Esophagus muscularis mucosa (tissue), 4 donors: ENCODE measurements around the gene RNF213. TPM values are rescaled to one million over a fixed set of nuclear protein-coding genes. Genes with fewer than 3 reads are reported as not detected.

ENCODE experiments used
- DNase-seq: peaks from one replicate; pipeline ENCODE4 v3.0.0-alpha.2; 2017; ENCODE audit errors: extremely low spot score
- H3K27ac ChIP-seq, 4 donors: fragments of 200-600 bp; sonication (generic); replicated peaks in 1 of 4; 1 replicate in 3 of 4; 2 replicates in 1 of 4; pipeline ENCODE4 v1.5.1; 2016 to 2019; ENCODE audit warnings: mild to moderate bottlenecking in 1 of 4
- H3K27me3 ChIP-seq, 4 donors: fragments of 200-600 bp; sonication (generic); one replicate each; pipeline versions ENCODE4 v1.5.1 to v1.6.0; 2016 to 2019
- H3K36me3 ChIP-seq, 4 donors: fragments of 200-600 bp; sonication (generic); one replicate each; pipeline ENCODE4 v1.5.1; 2016 to 2019
- H3K4me1 ChIP-seq, 4 donors: fragments of 200-600 bp; sonication (generic); one replicate each; pipeline ENCODE4 v1.5.1; 2016 to 2019
- H3K4me3 ChIP-seq, 4 donors: fragments of 200-600 bp; sonication (generic); 1 replicate in 2 of 4; 2 replicates in 2 of 4; pipeline ENCODE4 v1.5.1; 2016 to 2019; ENCODE audit warnings: mild to moderate bottlenecking in 4 of 4, moderate library complexity in 1 of 4
- H3K9me3 ChIP-seq, 4 donors: fragments of 200-600 bp; sonication (generic); 1 replicate in 3 of 4; 2 replicates in 1 of 4; pipeline ENCODE4 v1.5.1; 2016 to 2019
- EP300 ChIP-seq: sonication (generic); formaldehyde crosslinking; IDR thresholded peaks from one replicate; pipeline ENCODE4 v1.6.1; 2017; ENCODE audit warnings: antibody characterized with exemption
- POLR2A ChIP-seq: fragments of 450-650 bp; IDR thresholded peaks from one replicate; pipeline ENCODE4 v1.6.1; 2017; ENCODE audit warnings: antibody characterized with exemption, moderate library complexity, mild to moderate bottlenecking, low read depth
- POLR2AphosphoS5 ChIP-seq, 2 donors: sonication (generic); formaldehyde crosslinking; IDR thresholded peaks; one replicate each; pipeline ENCODE4 v1.6.1; 2017; ENCODE audit warnings: antibody characterized with exemption in 2 of 2
- WGBS: methylation state at CpG from one replicate; pipeline ENCODE4 v1.1.5; 2018; 5-methylcytosine and 5-hydroxymethylcytosine counted together
- intact Hi-C: fragments of 100-400 bp; cut with DNase I; formaldehyde crosslinking; loops from one replicate; pipeline ENCODE4 v1.15.1; 2023
- total RNA-seq, 4 donors: library from RNA; depleted of rRNA; stranded (reverse); fragments of >200 nt; gene quantifications; one replicate each; pipeline versions ENCODE4 v1.1.0 to v1.2.1, GENCODE V29; 2016
- TF ChIP-seq, protein P1 (sequence below), 3 experiments: fragments of 200-600 bp in 2 of 3; fragments of 450-650 bp in 1 of 3; sonication (generic) in 2 of 3; IDR thresholded peaks; one replicate each; pipeline ENCODE4 v1.5.1; 2017 to 2019; ENCODE audit warnings: antibody characterized with exemption in 3 of 3, mild to moderate bottlenecking in 2 of 3, moderate library complexity in 1 of 3

Gene RNF213
- total RNA-seq, 4 donors from 2014 or later: 55.8 to 85.7 (median 75.9) TPM

GRCh38 chr17:80262291-80262690 lies 1.6 kb downstream of the RNF213 start:
- H3K4me3 ChIP-seq: peak overlapping the region; percentile 81 to 93 (median 87)
- H3K27ac ChIP-seq: peak overlapping the region; percentile 96 to 99 (median 98)

DNA sequence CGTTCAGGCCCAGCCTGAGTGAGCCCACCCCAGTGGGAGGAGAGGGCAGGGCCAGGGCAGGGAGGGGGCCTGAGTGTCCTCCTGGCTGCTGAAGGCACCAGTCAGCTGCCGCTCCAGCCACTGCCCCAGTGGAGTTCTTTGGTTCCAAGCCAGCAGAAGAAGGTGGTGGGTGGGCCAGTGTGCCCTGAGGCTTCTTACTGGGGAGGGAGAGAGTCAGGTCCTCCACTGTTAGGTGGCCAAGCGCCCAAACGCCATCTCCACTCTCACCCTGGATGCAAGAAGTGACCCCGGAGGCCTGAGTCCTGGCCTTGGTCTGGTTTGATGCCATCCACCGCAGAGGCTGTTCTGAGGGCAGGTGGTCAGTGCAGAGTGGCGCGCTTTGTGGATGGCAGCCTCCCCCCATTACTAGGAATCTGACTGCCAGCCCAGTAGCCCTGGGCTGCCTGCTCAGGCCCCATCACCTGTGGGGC lies 2.2 kb downstream of the RNF213 start:
- 100% methylated on average over 4 of the region's 8 CpGs for whole genome bisulfite sequencing
- no peak for DNase-seq
- TF ChIP-seq EP300: no peak
- no peak for TF ChIP-seq POLR2A
- no peak for TF ChIP-seq POLR2AphosphoS5 (IDR thresholded peaks at IDR 0.05)
- TF ChIP-seq, protein P1, sequence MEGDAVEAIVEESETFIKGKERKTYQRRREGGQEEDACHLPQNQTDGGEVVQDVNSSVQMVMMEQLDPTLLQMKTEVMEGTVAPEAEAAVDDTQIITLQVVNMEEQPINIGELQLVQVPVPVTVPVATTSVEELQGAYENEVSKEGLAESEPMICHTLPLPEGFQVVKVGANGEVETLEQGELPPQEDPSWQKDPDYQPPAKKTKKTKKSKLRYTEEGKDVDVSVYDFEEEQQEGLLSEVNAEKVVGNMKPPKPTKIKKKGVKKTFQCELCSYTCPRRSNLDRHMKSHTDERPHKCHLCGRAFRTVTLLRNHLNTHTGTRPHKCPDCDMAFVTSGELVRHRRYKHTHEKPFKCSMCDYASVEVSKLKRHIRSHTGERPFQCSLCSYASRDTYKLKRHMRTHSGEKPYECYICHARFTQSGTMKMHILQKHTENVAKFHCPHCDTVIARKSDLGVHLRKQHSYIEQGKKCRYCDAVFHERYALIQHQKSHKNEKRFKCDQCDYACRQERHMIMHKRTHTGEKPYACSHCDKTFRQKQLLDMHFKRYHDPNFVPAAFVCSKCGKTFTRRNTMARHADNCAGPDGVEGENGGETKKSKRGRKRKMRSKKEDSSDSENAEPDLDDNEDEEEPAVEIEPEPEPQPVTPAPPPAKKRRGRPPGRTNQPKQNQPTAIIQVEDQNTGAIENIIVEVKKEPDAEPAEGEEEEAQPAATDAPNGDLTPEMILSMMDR (IDR thresholded peaks at IDR 0.05): no peak
- Histone ChIP-seq H3K27me3 (no peaks in the 10 kb centered on the region), H3K36me3 (peaks cover 4 to 32% (median 20%) of the 10 kb centered on the region in 4 donors), H3K27ac (peak overlapping the region; percentile 96 to 99 (median 98)), H3K4me1 (peaks cover 36 to 54% (median 45%) of the 10 kb centered on the region in 4 donors), H3K9me3 (no peaks in the 10 kb centered on the region), H3K4me3 (peak overlapping the region; percentile 36 to 93 (median 71))
- intact Hi-C loops: loop anchor here (5.0 kb wide), 1 partner anchor 116 kb away; the partner anchor contains the start of gene EIF4A3

More at GRCh38 chr17:80262291-80262690, 1.6 kb downstream of the RNF213 start:
- DNase-seq: no peak
- TF ChIP-seq, protein P1 (IDR thresholded peaks at IDR 0.05): no peak
- TF ChIP-seq EP300 (no peak), POLR2AphosphoS5 (IDR thresholded peaks at IDR 0.05) (no peak)
- Histone ChIP-seq H3K4me1 (peaks cover 36 to 54% (median 45%) of the 10 kb centered on the region in 4 donors), H3K9me3 (no peaks in the 10 kb centered on the region), H3K27me3 (no peaks in the 10 kb centered on the region), H3K36me3 (peaks cover 4 to 26% (median 18%) of the 10 kb centered on the region in 4 donors)
- intact Hi-C loops: loop anchor here (5.0 kb wide), 1 partner anchor 115 kb away; the partner anchor contains the start of gene EIF4A3
- WGBS: 56% methylated on average over 3 of the region's 3 CpGs

DNA sequence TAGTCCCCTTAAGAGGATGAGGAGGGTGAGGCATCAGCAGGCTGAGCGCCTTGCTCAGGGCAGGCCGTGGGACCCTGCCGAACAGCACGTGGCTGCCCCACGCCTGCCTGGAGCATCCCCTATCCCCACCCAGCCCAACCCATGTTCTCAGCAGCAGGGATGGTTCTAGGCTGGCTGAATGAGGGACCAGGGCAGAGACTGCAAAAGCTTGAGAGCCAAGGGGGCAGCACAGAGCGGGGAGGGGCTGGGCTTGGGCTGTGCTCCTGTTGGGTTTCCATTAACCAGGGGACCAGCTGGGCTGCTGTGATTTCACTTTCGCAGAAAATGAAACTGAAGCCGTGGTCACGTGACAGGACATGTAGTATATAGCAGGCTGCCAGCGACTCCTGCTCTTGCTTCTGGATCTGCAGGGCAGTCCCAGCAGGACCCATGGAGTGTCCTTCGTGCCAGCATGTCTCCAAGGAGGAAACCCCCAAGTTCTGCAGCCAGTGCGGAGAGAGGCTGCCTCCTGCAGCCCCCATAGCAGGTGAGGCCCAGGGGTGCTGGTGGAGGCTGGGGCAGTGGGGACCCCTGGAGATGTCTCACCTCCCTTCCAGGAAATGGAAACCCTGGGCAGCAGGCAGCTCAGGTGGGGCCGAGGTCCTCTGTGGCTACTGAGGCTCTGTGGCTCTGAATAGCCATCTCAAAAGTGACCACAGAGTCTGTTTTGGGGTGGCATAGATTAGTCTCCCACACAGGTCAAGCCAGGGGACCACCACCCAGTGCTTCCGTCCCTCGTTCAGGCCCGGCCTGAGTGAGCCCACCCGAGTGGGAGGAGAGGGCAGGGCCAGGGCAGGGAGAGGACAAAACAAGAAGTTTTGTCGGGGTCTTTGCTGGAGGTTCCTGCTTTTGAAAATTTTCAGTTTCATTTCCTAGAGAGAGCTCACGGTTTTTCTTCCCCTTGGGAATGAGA lies 2.9 kb downstream of the RNF213 start:
- H3K9me3 ChIP-seq: no peaks in the 10 kb centered on the region
- intact Hi-C loops: loop anchor here (5.0 kb wide), 1 partner anchor 116 kb away; the partner anchor contains the start of gene EIF4A3
- TF ChIP-seq EP300 (no peak), POLR2A (no peak), POLR2AphosphoS5 (IDR thresholded peaks at IDR 0.05) (peak in 1 of 2 donors; percentile 71)
- TF ChIP-seq, protein P1 (IDR thresholded peaks at IDR 0.05): peak in 2 of 3 experiments; percentile 19 to 27
- H3K27me3 ChIP-seq: no peaks in the 10 kb centered on the region
- 61% methylated on average over 8 of the region's 19 CpGs for WGBS
- DNase-seq: peak; percentile 94
- H3K4me1 ChIP-seq: peaks cover 36 to 54% (median 45%) of the 10 kb centered on the region in 4 donors
- peak overlapping the region; percentile 36 to 59 (median 48) for H3K4me3 ChIP-seq
- peaks cover 4 to 39% (median 25%) of the 10 kb centered on the region in 4 donors for H3K36me3 ChIP-seq
- H3K27ac ChIP-seq: peak overlapping the region; percentile 96 to 99 (median 98)

GRCh38 chr17:80264205-80265075 lies 3.8 kb downstream of the RNF213 start:
- peak overlapping the region; percentile 36 to 59 (median 48) for H3K4me3 ChIP-seq
- WGBS: 83% methylated on average over 19 of the region's 19 CpGs
- intact Hi-C loops: loop anchor here (5.0 kb wide), 1 partner anchor 117 kb away; the partner anchor contains the start of gene EIF4A3
- peaks cover 33 to 50% (median 41%) of the 10 kb centered on the region in 4 donors for H3K4me1 ChIP-seq
- TF ChIP-seq POLR2A (no peak), EP300 (no peak), POLR2AphosphoS5 (IDR thresholded peaks at IDR 0.05) (no peak)
- TF ChIP-seq, protein P1 (IDR thresholded peaks at IDR 0.05): no peak
- no peaks in the 10 kb centered on the region for H3K27me3 ChIP-seq
- H3K27ac ChIP-seq: peak overlapping the region; percentile 27 to 99 (median 97)
- H3K36me3 ChIP-seq: peaks cover 4 to 48% (median 29%) of the 10 kb centered on the region in 4 donors
- DNase-seq: no peak
- H3K9me3 ChIP-seq: no peaks in the 10 kb centered on the region
